ENCODE measurements around the gene SPTBN2. TPM values are rescaled to one million over a fixed set of nuclear protein-coding genes. Genes with fewer than 3 reads are reported as not detected.

SPTBN2 gene
- total RNA-seq, 1 experiment from 2014 or later, result 51.0 TPM

GRCh38 chr11:66752148-66752547 lies 23.1 kb upstream of the SPTBN2 start:
- no peaks in the 10 kb centered on the region for H4K20me1 ChIP-seq (ENCODE audit: insufficient read depth)

GRCh38 chr11:66749091-66749490 lies 20.1 kb upstream of the SPTBN2 start:
- Histone ChIP-seq H3F3A (ENCODE audit: insufficient read depth, low read depth) (peaks cover 29% of the 10 kb centered on the region; the same call in 1 of the 2 replicates), H3K36me3 (ENCODE audit: low read depth) (no peaks in the 10 kb centered on the region), H3K9me3 (ENCODE audit: insufficient read depth, low read depth) (no peaks in the 10 kb centered on the region), H3K9me2 (ENCODE audit: insufficient read depth) (no peaks in the 10 kb centered on the region), H3K4me2 (peak overlapping the region; percentile 20), H3K4me1 (replicated peaks; ENCODE audit: insufficient read depth) (peaks cover 32% of the 10 kb centered on the region), H2AFZ (no peak overlapping the region), H3K27ac (no peak overlapping the region), H3K27me3 (ENCODE audit: insufficient read depth, low read depth) (no peaks in the 10 kb centered on the region), H3K4me3 (no peak overlapping the region), H3K79me2 (ENCODE audit: low read depth) (peaks cover 21% of the 10 kb centered on the region), H4K20me1 (ENCODE audit: insufficient read depth) (no peaks in the 10 kb centered on the region)
- CTCF ChIA-PET, result no interaction called here
- POLR2A ChIA-PET (ENCODE audit: unreplicated experiment), result interaction anchor here (0.6 kb wide), 1 partner anchor 72 kb away, joined by 5 read pairs; no protein-coding TSS in a partner anchor
- BruUV-seq (replicated peaks), result no TSS peak
- intact Hi-C loops (cut with micrococcal nuclease; ENCODE audit: unreplicated experiment), result no loop called here
- TF ChIP-seq CTCF (conservative IDR thresholded peaks at IDR 0.05) (no peak), EZH2 (IDR thresholded peaks at IDR 0.05; ENCODE audit: low read depth) (no peak)
- DNase-seq, result peak; percentile 58 to 87

More at GRCh38 chr11:66752148-66752547, 23.1 kb upstream of the SPTBN2 start:
- BruUV-seq (replicated peaks), result no TSS peak
- no peaks in the 10 kb centered on the region for H3K27me3 ChIP-seq (ENCODE audit: insufficient read depth, low read depth)
- peaks cover 14% of the 10 kb centered on the region; the same call in 1 of the 2 replicates for H3F3A ChIP-seq (ENCODE audit: insufficient read depth, low read depth)
- H3K9me2 ChIP-seq (ENCODE audit: insufficient read depth), result no peaks in the 10 kb centered on the region
- 0 out of 2 replicates have a peak, but pooled peaks cover 4% of the 10 kb centered on the region for H3K79me2 ChIP-seq (ENCODE audit: low read depth)
- ChIA-PET CTCF (interaction anchor here (0.6 kb wide), 1 partner anchor 204 kb away, joined by 5 read pairs; no protein-coding TSS in a partner anchor), POLR2A (ENCODE audit: unreplicated experiment) (interaction anchor here (0.7 kb wide), 1 partner anchor 26 kb away, joined by 4 read pairs; no protein-coding TSS in a partner anchor)
- H2AFZ ChIP-seq, result no peak overlapping the region
- no peak overlapping the region for H3K4me2 ChIP-seq
- no peak overlapping the region for H3K4me3 ChIP-seq
- no peak for DNase-seq
- H3K9me3 ChIP-seq (ENCODE audit: insufficient read depth, low read depth), result no peaks in the 10 kb centered on the region
- no peaks in the 10 kb centered on the region for H3K36me3 ChIP-seq (ENCODE audit: low read depth)
- intact Hi-C loops (cut with micrococcal nuclease; ENCODE audit: unreplicated experiment), result loop anchor here (10.0 kb wide), 1 partner anchor 63 kb away; no protein-coding TSS in a partner anchor
- TF ChIP-seq EZH2 (IDR thresholded peaks at IDR 0.05; ENCODE audit: low read depth) (no peak), CTCF (conservative IDR thresholded peaks at IDR 0.05) (no peak)
- H3K4me1 ChIP-seq (replicated peaks; ENCODE audit: insufficient read depth), result peaks cover 24% of the 10 kb centered on the region
- H3K27ac ChIP-seq, result no peak overlapping the region

GRCh38 chr11:66747480-66747879 lies 18.5 kb upstream of the SPTBN2 start:
- no peaks in the 10 kb centered on the region for H3K9me3 ChIP-seq (ENCODE audit: insufficient read depth, low read depth)
- ChIA-PET POLR2A (ENCODE audit: unreplicated experiment) (interaction anchor here (0.6 to 0.7 kb wide), 2 partner anchors 67 to 74 kb away, joined by 5 to 7 read pairs; no protein-coding TSS in a partner anchor), CTCF (interaction anchor here (0.7 to 1.1 kb wide), 2 partner anchors 17 to 70 kb away, joined by 3 to 9 read pairs; partner anchors contain the start of gene RBM4B)
- no peaks in the 10 kb centered on the region for H4K20me1 ChIP-seq (ENCODE audit: insufficient read depth)
- no peaks in the 10 kb centered on the region for H3K9me2 ChIP-seq (ENCODE audit: insufficient read depth)
- peaks cover 28% of the 10 kb centered on the region for H3K79me2 ChIP-seq (ENCODE audit: low read depth)
- intact Hi-C loops (cut with micrococcal nuclease; ENCODE audit: unreplicated experiment), result no loop called here
- no peak overlapping the region for H2AFZ ChIP-seq
- H3K4me3 ChIP-seq, result no peak overlapping the region
- TF ChIP-seq CTCF (conservative IDR thresholded peaks at IDR 0.05) (no peak), EZH2 (IDR thresholded peaks at IDR 0.05; ENCODE audit: low read depth) (no peak)
- H3K27me3 ChIP-seq (ENCODE audit: insufficient read depth, low read depth), result no peaks in the 10 kb centered on the region
- peaks cover 35% of the 10 kb centered on the region; the same call in 1 of the 2 replicates for H3F3A ChIP-seq (ENCODE audit: insufficient read depth, low read depth)
- no peak overlapping the region for H3K4me2 ChIP-seq
- H3K27ac ChIP-seq, result no peak overlapping the region
- BruUV-seq (replicated peaks), result no TSS peak
- H3K36me3 ChIP-seq (ENCODE audit: low read depth), result no peaks in the 10 kb centered on the region
- peaks cover 41% of the 10 kb centered on the region for H3K4me1 ChIP-seq (replicated peaks; ENCODE audit: insufficient read depth)
- no peak for DNase-seq

Data from PC-9 (cell line).